ENCODE results near the gene ELP4. TPM values are rescaled to one million over a fixed set of nuclear protein-coding genes. Genes with fewer than 3 reads are reported as not detected.

Gene ELP4
- total RNA-seq, 1 donor from 2014 or later, result 19.5 TPM

- no peaks in the 10 kb centered on the region for H3K9me3 Mint-ChIP-seq
- H3K27ac Mint-ChIP-seq, result no peak overlapping the region
- DNase-seq (ENCODE audit: low spot score in 2 of 2, unreplicated experiment in 2 of 2), result peak in 1 of 2 experiments; percentile 43
- peaks cover 18% of the 10 kb centered on the region for H3K4me1 Mint-ChIP-seq
- H3K36me3 Mint-ChIP-seq, result no peaks in the 10 kb centered on the region
- TF ChIP-seq, protein P1, sequence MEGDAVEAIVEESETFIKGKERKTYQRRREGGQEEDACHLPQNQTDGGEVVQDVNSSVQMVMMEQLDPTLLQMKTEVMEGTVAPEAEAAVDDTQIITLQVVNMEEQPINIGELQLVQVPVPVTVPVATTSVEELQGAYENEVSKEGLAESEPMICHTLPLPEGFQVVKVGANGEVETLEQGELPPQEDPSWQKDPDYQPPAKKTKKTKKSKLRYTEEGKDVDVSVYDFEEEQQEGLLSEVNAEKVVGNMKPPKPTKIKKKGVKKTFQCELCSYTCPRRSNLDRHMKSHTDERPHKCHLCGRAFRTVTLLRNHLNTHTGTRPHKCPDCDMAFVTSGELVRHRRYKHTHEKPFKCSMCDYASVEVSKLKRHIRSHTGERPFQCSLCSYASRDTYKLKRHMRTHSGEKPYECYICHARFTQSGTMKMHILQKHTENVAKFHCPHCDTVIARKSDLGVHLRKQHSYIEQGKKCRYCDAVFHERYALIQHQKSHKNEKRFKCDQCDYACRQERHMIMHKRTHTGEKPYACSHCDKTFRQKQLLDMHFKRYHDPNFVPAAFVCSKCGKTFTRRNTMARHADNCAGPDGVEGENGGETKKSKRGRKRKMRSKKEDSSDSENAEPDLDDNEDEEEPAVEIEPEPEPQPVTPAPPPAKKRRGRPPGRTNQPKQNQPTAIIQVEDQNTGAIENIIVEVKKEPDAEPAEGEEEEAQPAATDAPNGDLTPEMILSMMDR (IDR thresholded peaks at IDR 0.05; ENCODE audit: unreplicated experiment), result no peak
- H3K4me3 Mint-ChIP-seq, result peak overlapping the region; percentile 42
- H3K27me3 Mint-ChIP-seq (ENCODE audit: low read depth), result peaks cover 97% of the 10 kb centered on the region
Measured at GRCh38 chr11:31805037-31805628, 295.6 kb downstream of the ELP4 start.

- DNase-seq (ENCODE audit: low spot score in 2 of 2, unreplicated experiment in 2 of 2), result peak in 1 of 2 experiments; percentile 42
- Mint-ChIP-seq H3K27ac (no peak overlapping the region), H3K36me3 (no peaks in the 10 kb centered on the region), H3K4me1 (peaks cover 17% of the 10 kb centered on the region), H3K4me3 (no peak overlapping the region), H3K27me3 (ENCODE audit: low read depth) (peaks cover 96% of the 10 kb centered on the region), H3K9me3 (no peaks in the 10 kb centered on the region)
- TF ChIP-seq, protein P1 (IDR thresholded peaks at IDR 0.05; ENCODE audit: unreplicated experiment), result no peak
Measured at GRCh38 chr11:31805629-31806185, 296.1 kb downstream of the ELP4 start.

DNA sequence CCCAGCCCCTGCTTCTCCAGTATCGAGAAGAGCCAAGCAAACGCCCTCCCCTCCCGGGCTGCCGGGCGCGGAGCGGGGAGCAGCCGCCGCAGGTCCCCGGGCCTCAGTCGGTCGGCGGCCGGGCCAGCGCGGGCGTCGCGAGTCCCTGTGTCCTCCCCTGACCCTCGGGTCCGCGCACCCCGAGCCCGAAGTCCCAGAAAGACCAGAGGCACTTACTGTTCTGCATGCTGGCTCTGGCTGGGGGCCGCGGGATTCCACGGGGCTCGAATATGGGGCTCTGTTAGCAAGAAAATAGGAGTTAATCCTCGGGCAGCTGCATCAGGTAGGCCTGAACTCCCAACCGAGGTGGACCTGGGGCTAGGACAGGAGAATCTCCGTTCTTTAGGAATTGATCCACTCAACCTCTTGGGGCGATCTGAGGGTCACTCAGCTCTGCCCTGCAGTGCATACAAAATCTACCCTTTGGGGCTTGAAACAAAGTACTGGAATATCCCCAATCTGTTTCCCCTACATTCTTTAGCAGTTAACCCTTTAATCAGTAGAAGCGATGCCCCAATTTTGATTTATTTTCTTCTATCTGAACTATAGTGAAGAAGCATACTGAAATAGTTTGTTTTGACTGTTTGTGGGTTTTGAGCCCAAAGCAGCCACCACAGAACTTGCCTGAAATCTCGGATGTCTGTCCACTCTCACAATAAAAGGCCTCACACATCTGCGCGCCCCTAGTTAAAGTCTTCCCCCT, 296.8 kb downstream of the ELP4 start:
- H3K27me3 Mint-ChIP-seq (ENCODE audit: low read depth), result peaks cover 96% of the 10 kb centered on the region
- no peaks in the 10 kb centered on the region for H3K9me3 Mint-ChIP-seq
- no peak overlapping the region for H3K4me3 Mint-ChIP-seq
- TF ChIP-seq, protein P1 (IDR thresholded peaks at IDR 0.05; ENCODE audit: unreplicated experiment), result no peak
- H3K4me1 Mint-ChIP-seq, result peaks cover 22% of the 10 kb centered on the region
- no peaks in the 10 kb centered on the region for H3K36me3 Mint-ChIP-seq
- H3K27ac Mint-ChIP-seq, result no peak overlapping the region
- no peak for DNase-seq (ENCODE audit: low spot score in 2 of 2, unreplicated experiment in 2 of 2)

DNA sequence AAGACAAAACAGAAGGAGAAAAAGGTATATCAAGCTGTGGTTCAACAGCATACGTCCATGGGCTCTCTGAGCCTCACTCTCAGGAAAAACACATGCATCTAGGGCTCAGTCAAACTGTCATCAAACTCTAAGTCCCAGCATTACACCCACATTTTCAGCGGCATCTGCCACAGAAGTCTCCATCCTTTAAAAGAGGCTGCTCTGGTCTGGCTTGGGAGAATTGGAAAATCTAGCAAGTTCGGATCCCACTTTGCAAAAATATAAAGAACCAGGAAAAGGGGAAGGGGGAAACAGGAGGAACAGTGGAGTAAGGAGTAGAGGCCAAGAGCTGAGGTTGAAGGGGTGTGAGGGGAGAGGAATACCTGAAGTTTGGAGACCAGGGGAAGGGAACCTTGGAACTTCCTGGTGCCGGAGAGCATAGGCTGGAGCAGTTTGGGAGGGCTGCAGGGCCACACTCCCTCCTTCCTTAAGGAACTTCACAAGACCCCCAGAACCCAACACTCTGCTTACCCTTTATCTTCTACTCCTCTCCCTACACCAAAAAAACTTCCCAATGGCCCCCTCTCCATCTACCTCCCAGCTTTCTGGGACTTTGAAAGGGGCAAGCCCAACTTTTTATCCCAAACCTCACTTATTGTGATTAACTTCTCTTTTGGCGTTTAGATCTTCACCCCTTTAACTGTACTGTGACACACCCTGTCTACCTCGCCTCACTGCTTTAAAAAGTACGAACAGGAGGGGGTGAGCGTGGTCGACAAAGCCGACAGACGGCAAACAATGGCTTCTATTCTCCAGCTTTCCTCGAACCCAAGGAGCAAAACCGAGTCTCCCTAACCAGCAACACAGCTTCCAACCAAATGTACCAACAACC, 297.6 kb downstream of the ELP4 start:
- TF ChIP-seq, protein P1 (IDR thresholded peaks at IDR 0.05; ENCODE audit: unreplicated experiment), result no peak
- Mint-ChIP-seq H3K4me3 (no peak overlapping the region), H3K27ac (no peak overlapping the region), H3K9me3 (no peaks in the 10 kb centered on the region), H3K27me3 (ENCODE audit: low read depth) (peaks cover 95% of the 10 kb centered on the region), H3K4me1 (peaks cover 26% of the 10 kb centered on the region), H3K36me3 (no peaks in the 10 kb centered on the region)
- DNase-seq (ENCODE audit: low spot score in 2 of 2, unreplicated experiment in 2 of 2), result no peak

GRCh38 chr11:31807799-31808667, 298.5 kb downstream of the ELP4 start:
- no peaks in the 10 kb centered on the region for H3K9me3 Mint-ChIP-seq

More at GRCh38 chr11:31807799-31808667, 298.5 kb downstream of the ELP4 start:
- H3K27me3 Mint-ChIP-seq (ENCODE audit: low read depth), result peaks cover 95% of the 10 kb centered on the region
- H3K4me1 Mint-ChIP-seq, result peaks cover 30% of the 10 kb centered on the region
- DNase-seq (ENCODE audit: low spot score in 2 of 2, unreplicated experiment in 2 of 2), result no peak
- H3K27ac Mint-ChIP-seq, result no peak overlapping the region
- H3K36me3 Mint-ChIP-seq, result no peaks in the 10 kb centered on the region
- H3K4me3 Mint-ChIP-seq, result no peak overlapping the region
- TF ChIP-seq, protein P1 (IDR thresholded peaks at IDR 0.05; ENCODE audit: unreplicated experiment), result no peak
